GM23338 (cell line): ENCODE measurements around the gene NRAS.
A peak's percentile ranks its signal among the peaks of the same experiment; 100 is the strongest.

Experiments
- CTCF ChIP-seq, 2 experiments: fragments of 200-600 bp in 1 of 2; sonication (generic) in 1 of 2; conservative IDR thresholded peaks; 2 replicates each; pipeline versions ENCODE4 v1.5.1 to v1.6.1; 2016 to 2017; ENCODE audit warnings: antibody characterized with exemption in 2 of 2, low read depth in 2 of 2, mild to moderate bottlenecking in 2 of 2, moderate library complexity in 1 of 2
- EZH2 ChIP-seq: fragments of 200-600 bp; sonication (generic); IDR thresholded peaks from one replicate; pipeline ENCODE4 v1.8.0; 2017; ENCODE audit warnings: antibody characterized with exemption, mild to moderate bottlenecking, low read depth; ENCODE audit not compliant: unreplicated experiment
- EZH2phosphoT487 ChIP-seq: fragments of 200-600 bp; sonication (generic); IDR thresholded peaks from one replicate; pipeline ENCODE4 v1.8.1; 2018; ENCODE audit warnings: antibody characterized with exemption; ENCODE audit not compliant: unreplicated experiment
- POLR2AphosphoS5 ChIP-seq: IDR thresholded peaks from 2 replicates; pipeline ENCODE4 v1.6.1; 2016; ENCODE audit warnings: antibody characterized with exemption, low read depth
- TF ChIP-seq, protein P1 (sequence below): IDR thresholded peaks from one replicate; pipeline ENCODE4 v1.6.1; 2018; ENCODE audit warnings: antibody characterized with exemption; ENCODE audit not compliant: unreplicated experiment

DNA sequence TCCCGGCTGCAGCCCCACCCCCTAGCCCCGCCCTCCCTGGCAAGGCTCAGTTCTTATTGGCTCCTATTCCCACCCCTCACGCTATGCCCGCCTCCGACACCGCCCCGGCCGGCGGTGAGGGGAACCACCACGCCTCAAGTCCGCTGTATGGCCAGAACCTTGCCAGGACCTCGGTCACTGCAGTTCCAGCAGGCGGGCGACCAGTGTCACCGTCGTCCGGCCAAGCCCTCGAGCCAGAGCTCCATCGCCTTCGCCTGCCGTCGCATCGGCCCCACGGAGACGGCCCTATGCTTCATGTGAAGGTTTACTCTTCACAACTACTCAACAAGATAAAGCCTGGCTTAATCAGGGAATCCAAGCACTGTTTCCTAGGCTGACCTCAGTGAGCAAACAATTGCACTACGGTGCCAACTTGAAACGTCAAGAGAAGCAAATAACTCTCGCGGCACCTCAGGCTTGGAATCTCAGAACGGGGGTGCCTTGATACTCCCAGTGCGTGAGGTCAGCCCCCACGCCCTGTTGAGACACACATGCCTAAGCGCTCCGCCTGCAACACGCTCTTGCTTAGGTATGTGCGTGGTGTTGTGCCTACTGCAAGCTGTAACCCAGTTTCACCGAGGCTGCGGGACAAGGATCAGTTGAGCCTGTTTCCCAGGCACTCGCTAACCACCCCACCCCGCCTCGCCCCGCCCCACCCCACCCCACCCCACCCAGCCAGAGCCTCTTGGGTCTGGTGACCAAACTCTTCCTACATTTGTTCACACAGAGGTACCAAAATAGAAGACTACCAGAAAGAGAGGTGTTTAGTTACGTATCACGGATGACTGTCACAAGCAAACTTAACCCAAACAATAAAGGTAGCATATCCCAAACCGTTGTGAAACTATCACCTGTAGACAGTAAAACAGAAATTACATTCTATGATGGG is 46.2 kb downstream of the NRAS start:
- no peak for TF ChIP-seq CTCF (conservative IDR thresholded peaks at IDR 0.05; ENCODE audit: low read depth in 2 of 2)
- TF ChIP-seq, protein P1, sequence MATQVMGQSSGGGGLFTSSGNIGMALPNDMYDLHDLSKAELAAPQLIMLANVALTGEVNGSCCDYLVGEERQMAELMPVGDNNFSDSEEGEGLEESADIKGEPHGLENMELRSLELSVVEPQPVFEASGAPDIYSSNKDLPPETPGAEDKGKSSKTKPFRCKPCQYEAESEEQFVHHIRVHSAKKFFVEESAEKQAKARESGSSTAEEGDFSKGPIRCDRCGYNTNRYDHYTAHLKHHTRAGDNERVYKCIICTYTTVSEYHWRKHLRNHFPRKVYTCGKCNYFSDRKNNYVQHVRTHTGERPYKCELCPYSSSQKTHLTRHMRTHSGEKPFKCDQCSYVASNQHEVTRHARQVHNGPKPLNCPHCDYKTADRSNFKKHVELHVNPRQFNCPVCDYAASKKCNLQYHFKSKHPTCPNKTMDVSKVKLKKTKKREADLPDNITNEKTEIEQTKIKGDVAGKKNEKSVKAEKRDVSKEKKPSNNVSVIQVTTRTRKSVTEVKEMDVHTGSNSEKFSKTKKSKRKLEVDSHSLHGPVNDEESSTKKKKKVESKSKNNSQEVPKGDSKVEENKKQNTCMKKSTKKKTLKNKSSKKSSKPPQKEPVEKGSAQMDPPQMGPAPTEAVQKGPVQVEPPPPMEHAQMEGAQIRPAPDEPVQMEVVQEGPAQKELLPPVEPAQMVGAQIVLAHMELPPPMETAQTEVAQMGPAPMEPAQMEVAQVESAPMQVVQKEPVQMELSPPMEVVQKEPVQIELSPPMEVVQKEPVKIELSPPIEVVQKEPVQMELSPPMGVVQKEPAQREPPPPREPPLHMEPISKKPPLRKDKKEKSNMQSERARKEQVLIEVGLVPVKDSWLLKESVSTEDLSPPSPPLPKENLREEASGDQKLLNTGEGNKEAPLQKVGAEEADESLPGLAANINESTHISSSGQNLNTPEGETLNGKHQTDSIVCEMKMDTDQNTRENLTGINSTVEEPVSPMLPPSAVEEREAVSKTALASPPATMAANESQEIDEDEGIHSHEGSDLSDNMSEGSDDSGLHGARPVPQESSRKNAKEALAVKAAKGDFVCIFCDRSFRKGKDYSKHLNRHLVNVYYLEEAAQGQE: peak; percentile 2
- TF ChIP-seq EZH2phosphoT487: no peak
- peak; percentile 55 for TF ChIP-seq POLR2AphosphoS5
- TF ChIP-seq EZH2: no peak
